Trophoblast cell (in vitro differentiated cells and primary cell): ENCODE results near the gene KLC3.

Experiments
- DNase-seq, 2 donors: peaks; one replicate each; pipeline ENCODE4 v3.0.0-alpha.2; 2016
- H2AFZ ChIP-seq: 2 replicates; pipeline ENCODE4 v1.6.1; 2013; ENCODE audit warnings: low read length, moderate library complexity, mild to moderate bottlenecking; ENCODE audit not compliant: insufficient read depth, poor library complexity
- H2AK5ac ChIP-seq: 2 replicates; pipeline ENCODE4 v1.6.1; 2013; ENCODE audit warnings: mild to moderate bottlenecking, low read length
- H2BK120ac ChIP-seq: 2 replicates; pipeline ENCODE4 v1.6.1; 2013; ENCODE audit warnings: low read length, mild to moderate bottlenecking, moderate library complexity; ENCODE audit not compliant: insufficient read depth, poor library complexity
- H2BK12ac ChIP-seq: 2 replicates; pipeline ENCODE4 v1.6.1; 2013; ENCODE audit warnings: mild to moderate bottlenecking, low read length, moderate library complexity
- H2BK5ac ChIP-seq: 2 replicates; pipeline ENCODE4 v1.6.1; 2013; ENCODE audit warnings: low read length, low read depth, moderate library complexity, mild to moderate bottlenecking; ENCODE audit not compliant: poor library complexity
- H3K14ac ChIP-seq: 2 replicates; pipeline ENCODE4 v1.6.1; 2013; ENCODE audit warnings: mild to moderate bottlenecking, low read length
- H3K18ac ChIP-seq: 2 replicates; pipeline ENCODE4 v1.6.1; 2013; ENCODE audit warnings: mild to moderate bottlenecking, low read length
- H3K23ac ChIP-seq: 2 replicates; pipeline ENCODE4 v1.6.1; 2013; ENCODE audit warnings: low read length
- H3K27ac ChIP-seq: 2 replicates; pipeline ENCODE4 v1.5.1; 2013; ENCODE audit warnings: low read depth, mild to moderate bottlenecking, inconsistent platforms, low read length, moderate library complexity
- H3K27me3 ChIP-seq: 2 replicates; pipeline ENCODE4 v1.6.1; 2013; ENCODE audit warnings: inconsistent platforms, mild to moderate bottlenecking, low read length, moderate library complexity; ENCODE audit not compliant: insufficient read depth
- H3K36me3 ChIP-seq, 2 experiments: 1 replicate in 1 of 2; 2 replicates in 1 of 2; pipeline ENCODE4 v1.6.1; 2013; ENCODE audit warnings: low read length in 2 of 2, mild to moderate bottlenecking in 2 of 2, moderate library complexity in 1 of 2; ENCODE audit not compliant: insufficient read depth in 2 of 2, control insufficient read depth in 1 of 2
- H3K4ac ChIP-seq: 2 replicates; pipeline ENCODE4 v1.6.1; 2013; ENCODE audit warnings: low read depth, mild to moderate bottlenecking, low read length, moderate library complexity
- H3K4me1 ChIP-seq, 2 experiments: 1 replicate in 1 of 2; 2 replicates in 1 of 2; pipeline ENCODE4 v1.6.1; 2013; ENCODE audit warnings: low read length in 2 of 2, mild to moderate bottlenecking in 2 of 2, moderate library complexity in 1 of 2; ENCODE audit not compliant: insufficient read depth in 2 of 2, control insufficient read depth in 1 of 2
- H3K4me2 ChIP-seq: 2 replicates; pipeline ENCODE4 v1.6.1; 2013; ENCODE audit warnings: inconsistent platforms, mild to moderate bottlenecking, low read length, moderate library complexity
- H3K4me3 ChIP-seq: 2 replicates; pipeline ENCODE4 v1.5.1; 2013; ENCODE audit warnings: mild to moderate bottlenecking, low read depth, low read length, inconsistent platforms
- H3K79me1 ChIP-seq: one replicate; pipeline ENCODE4 v1.6.1; 2013; ENCODE audit warnings: low read length
- H3K79me2 ChIP-seq: 2 replicates; pipeline ENCODE4 v1.6.1; 2013; ENCODE audit warnings: low read length, mild to moderate bottlenecking; ENCODE audit not compliant: control insufficient read depth, insufficient read depth, poor library complexity
- H3K9ac ChIP-seq: 2 replicates; pipeline ENCODE4 v1.6.1; 2013; ENCODE audit warnings: mild to moderate bottlenecking, low read length
- H3K9me3 ChIP-seq: 2 replicates; pipeline ENCODE4 v1.6.1; 2013; ENCODE audit warnings: low read depth, mild to moderate bottlenecking, control low read depth, inconsistent platforms, low read length; ENCODE audit not compliant: insufficient read depth
- H4K12ac ChIP-seq: 2 replicates; pipeline ENCODE4 v1.6.1; 2013; ENCODE audit warnings: low read depth, mild to moderate bottlenecking, low read length, moderate library complexity
- H4K8ac ChIP-seq: 2 replicates; pipeline ENCODE4 v1.6.1; 2013; ENCODE audit warnings: low read depth, mild to moderate bottlenecking, low read length, moderate library complexity
- H4K91ac ChIP-seq: one replicate; pipeline ENCODE4 v1.6.1; 2013; ENCODE audit warnings: low read depth, mild to moderate bottlenecking, low read length, moderate library complexity
- WGBS: extraction: QIAGEN DNeasy Blood & Tissue Kit; methylation state at CpG from one replicate; pipeline ENCODE4 v1.1.7; 2013; ENCODE audit warnings: missing lambda C conversion rate; ENCODE audit not compliant: insufficient read length, insufficient coverage; ENCODE audit errors: extremely low coverage; 5-methylcytosine and 5-hydroxymethylcytosine counted together

The KLC3 gene

GRCh38 chr19:45344621-45345505 is 4.3 kb downstream of the KLC3 start:
- no peak overlapping the region for H3K9ac ChIP-seq
- no peak overlapping the region for H2BK12ac ChIP-seq
- H3K9me3 ChIP-seq, result peaks cover 9% of the 10 kb centered on the region
- H2BK5ac ChIP-seq, result no peak overlapping the region
- H3K79me1 ChIP-seq, result no peaks in the 10 kb centered on the region
- no peak overlapping the region for H3K4ac ChIP-seq
- H2AK5ac ChIP-seq, result no peak overlapping the region
- H4K91ac ChIP-seq, result no peak overlapping the region
- WGBS, result no CpG with 5 or more reads among the region's 15 CpGs
- H4K8ac ChIP-seq, result no peak overlapping the region
- DNase-seq, result no peak
- no peaks in the 10 kb centered on the region for H3K79me2 ChIP-seq
- H3K18ac ChIP-seq, result no peak overlapping the region
- peaks cover 8% of the 10 kb centered on the region for H3K27me3 ChIP-seq
- peaks cover 5 to 10% of the 10 kb centered on the region in 2 experiments for H3K36me3 ChIP-seq
- H3K4me2 ChIP-seq, result no peak overlapping the region
- no peak overlapping the region for H2AFZ ChIP-seq
- no peak overlapping the region for H3K14ac ChIP-seq
- H3K23ac ChIP-seq, result no peak overlapping the region
- H3K4me1 ChIP-seq, result peaks cover 0 to 8% of the 10 kb centered on the region in 2 experiments
- no peak overlapping the region for H3K27ac ChIP-seq
- H3K4me3 ChIP-seq, result no peak overlapping the region
- no peak overlapping the region for H2BK120ac ChIP-seq
- no peak overlapping the region for H4K12ac ChIP-seq

- Histone ChIP-seq H4K12ac (no peak overlapping the region), H4K91ac (no peak overlapping the region), H3K79me2 (no peaks in the 10 kb centered on the region), H3K14ac (no peak overlapping the region), H2BK12ac (no peak overlapping the region), H2AFZ (no peak overlapping the region), H3K23ac (no peak overlapping the region), H2BK120ac (no peak overlapping the region), H2BK5ac (no peak overlapping the region), H2AK5ac (no peak overlapping the region), H3K27me3 (peaks cover 8% of the 10 kb centered on the region), H3K9ac (no peak overlapping the region), H3K4me1 (peaks cover 0 to 6% of the 10 kb centered on the region in 2 experiments), H3K79me1 (no peaks in the 10 kb centered on the region), H3K4ac (no peak overlapping the region), H3K18ac (no peak overlapping the region), H3K36me3 (peaks cover 8 to 15% of the 10 kb centered on the region in 2 experiments), H4K8ac (no peak overlapping the region), H3K9me3 (peaks cover 9% of the 10 kb centered on the region), H3K4me3 (no peak overlapping the region), H3K27ac (no peak overlapping the region), H3K4me2 (no peak overlapping the region)
- no CpG with 5 or more reads among the region's 15 CpGs for WGBS
- no peak for DNase-seq
Measured at GRCh38 chr19:45345506-45345860, 4.9 kb downstream of the KLC3 start.

- H4K91ac ChIP-seq, result no peak overlapping the region
- H2AK5ac ChIP-seq, result no peak overlapping the region
- DNase-seq, result peak in 1 of 2 donors; percentile 20
- H3K14ac ChIP-seq, result no peak overlapping the region
- no peak overlapping the region for H2BK12ac ChIP-seq
- WGBS, result no CpG with 5 or more reads among the region's 27 CpGs
- no peak overlapping the region for H3K4me3 ChIP-seq
- no peak overlapping the region for H2BK5ac ChIP-seq
- no peak overlapping the region for H2AFZ ChIP-seq
- H2BK120ac ChIP-seq, result no peak overlapping the region
- H3K4ac ChIP-seq, result no peak overlapping the region
- no peaks in the 10 kb centered on the region for H3K79me1 ChIP-seq
- H3K36me3 ChIP-seq, result peaks cover 18 to 25% of the 10 kb centered on the region in 2 experiments
- no peaks in the 10 kb centered on the region for H3K4me1 ChIP-seq
- no peak overlapping the region for H3K4me2 ChIP-seq
- no peak overlapping the region for H3K23ac ChIP-seq
- H3K27me3 ChIP-seq, result peaks cover 2% of the 10 kb centered on the region
- peak overlapping the region; percentile 65 for H4K12ac ChIP-seq
- no peak overlapping the region for H4K8ac ChIP-seq
- H3K9me3 ChIP-seq, result peaks cover 9% of the 10 kb centered on the region
- no peaks in the 10 kb centered on the region for H3K79me2 ChIP-seq
- H3K18ac ChIP-seq, result no peak overlapping the region
- no peak overlapping the region for H3K27ac ChIP-seq
- no peak overlapping the region for H3K9ac ChIP-seq
Measured at GRCh38 chr19:45346449-45346848, 5.9 kb downstream of the KLC3 start.

GRCh38 chr19:45347570-45348366 is 7.2 kb downstream of the KLC3 start:
- Histone ChIP-seq H3K4me3 (peak overlapping the region; percentile 25), H4K12ac (no peak overlapping the region), H3K4ac (no peak overlapping the region), H2BK12ac (no peak overlapping the region), H3K9me3 (peaks cover 4% of the 10 kb centered on the region), H2BK5ac (no peak overlapping the region), H3K4me1 (no peaks in the 10 kb centered on the region), H2AFZ (no peak overlapping the region), H4K91ac (no peak overlapping the region), H3K14ac (no peak overlapping the region), H3K36me3 (peaks cover 31 to 38% of the 10 kb centered on the region in 2 experiments), H4K8ac (no peak overlapping the region), H3K79me1 (no peaks in the 10 kb centered on the region), H3K9ac (no peak overlapping the region), H3K79me2 (no peaks in the 10 kb centered on the region), H3K18ac (no peak overlapping the region), H2BK120ac (no peak overlapping the region), H3K4me2 (no peak overlapping the region), H3K23ac (no peak overlapping the region), H3K27me3 (no peaks in the 10 kb centered on the region), H3K27ac (no peak overlapping the region), H2AK5ac (no peak overlapping the region)
- WGBS, result no CpG with 5 or more reads among the region's 25 CpGs
- no peak for DNase-seq
